HG02759 (cell line): ENCODE results near the gene MYO1E.
"Not testable (repeated sequence)": the region's sequence is repeated elsewhere in the genome, so short reads cannot be mapped to it uniquely, and the experiment has no call there.

Experiments
- ATAC-seq: cut with Tn5 transposase; IDR thresholded peaks from one replicate; pipeline ENCODE4 v1.9.1; 2021; ENCODE audit warnings: mild to moderate bottlenecking, moderate library complexity; ENCODE audit not compliant: unreplicated experiment

Gene MYO1E

GRCh38 chr15:59296181-59296617, 76.5 kb downstream of the MYO1E start:
- ATAC-seq = no peak

GRCh38 chr15:59295261-59296001, 77.2 kb downstream of the MYO1E start:
- no peak for ATAC-seq

- no peak for ATAC-seq
These were observed 78.0 kb downstream of the MYO1E start for GRCh38 chr15:59294574-59295260.

- ATAC-seq = no peak
These were observed 80.1 kb downstream of the MYO1E start for GRCh38 chr15:59292442-59293151.

- ATAC-seq = no peak
These were observed 81.5 kb downstream of the MYO1E start for GRCh38 chr15:59291213-59291549.

GRCh38 chr15:59290295-59291212, 82.1 kb downstream of the MYO1E start:
- no peak for ATAC-seq

- no peak for ATAC-seq
These were observed 83.1 kb downstream of the MYO1E start for GRCh38 chr15:59289574-59289973.

- no peak for ATAC-seq
These were observed 88.8 kb downstream of the MYO1E start for GRCh38 chr15:59283717-59284391.

GRCh38 chr15:59282515-59283337, 89.9 kb downstream of the MYO1E start:
- ATAC-seq = no peak

- ATAC-seq = no peak
These were observed 91.0 kb downstream of the MYO1E start for GRCh38 chr15:59281699-59282098.

- ATAC-seq = no peak
These were observed 91.8 kb downstream of the MYO1E start for GRCh38 chr15:59280855-59281254.

- not testable (repeated sequence) for ATAC-seq
These were observed 92.4 kb downstream of the MYO1E start for GRCh38 chr15:59280292-59280691.

- ATAC-seq = no peak
These were observed 93.6 kb downstream of the MYO1E start for GRCh38 chr15:59279023-59279422.

- ATAC-seq = no peak
These were observed 94.6 kb downstream of the MYO1E start for GRCh38 chr15:59278120-59278519.

GRCh38 chr15:59276225-59277178, 96.2 kb downstream of the MYO1E start:
- ATAC-seq = no peak

GRCh38 chr15:59274126-59274970, 98.3 kb downstream of the MYO1E start:
- peak; percentile 49 for ATAC-seq

- no peak for ATAC-seq
These were observed 99.4 kb downstream of the MYO1E start for GRCh38 chr15:59273234-59273633.
